SK-N-SH (cell line): Measurements from ENCODE around the gene KCNV2. TPM values are rescaled to one million over a fixed set of nuclear protein-coding genes. Genes with fewer than 3 reads are reported as not detected.

Experiments
- CTCF ChIA-PET: fragments of 300-600, 350-600 bp; formaldehyde crosslinking; extraction: SDS; loops from one replicate; lab custom pipeline; 2021; lab: Yijun Ruan, JAX
- POLR2A ChIA-PET: fragments of 350-600 bp; sonication (Branson Sonifier 250); formaldehyde crosslinking; extraction: SDS; loops from one replicate; lab custom pipeline; 2020; ENCODE audit warnings: antibody characterized with exemption, inconsistent platforms; lab: Yijun Ruan, JAX
- DNase-seq: peaks from one replicate; pipeline ENCODE4 v3.0.0; 2012
- H2AFZ ChIP-seq: fragments of 200-600 bp; sonication (generic); 2 replicates; pipeline ENCODE4 v1.8.1; 2016; ENCODE audit warnings: antibody characterized with exemption, mild to moderate bottlenecking, low read depth
- H3F3A ChIP-seq: fragments of 200-600 bp; sonication (generic); replicated peaks from 2 replicates; pipeline ENCODE3; 2016; ENCODE audit warnings: antibody characterized with exemption, mild to moderate bottlenecking; ENCODE audit not compliant: insufficient read depth
- H3K27ac ChIP-seq, 2 experiments: fragments of 200-500 bp in 1 of 2; fragments of 200-600 bp in 1 of 2; sonication (Bioruptor generic) in 1 of 2; sonication (generic), shearing (Covaris generic) in 1 of 2; 2 replicates each; pipeline versions ENCODE4 v1.5.1 to v1.6.1; 2014 to 2016; ENCODE audit warnings: low read depth in 2 of 2, inconsistent platforms in 1 of 2, low read length in 1 of 2, mild to moderate bottlenecking in 1 of 2, mixed read lengths in 1 of 2
- H3K27me3 ChIP-seq: fragments of 200-600 bp; sonication (generic), shearing (Covaris generic); 2 replicates; pipeline ENCODE4 v1.6.1; 2016; ENCODE audit warnings: mixed run types; ENCODE audit not compliant: insufficient read depth
- H3K36me3 ChIP-seq, 2 experiments: fragments of 200-500 bp in 1 of 2; fragments of 200-600 bp in 1 of 2; sonication (Bioruptor generic) in 1 of 2; sonication (generic) in 1 of 2; replicated peaks in 1 of 2; 2 replicates each; pipeline versions ENCODE3 to v1.5.1; 2014 to 2016; ENCODE audit warnings: low read length in 1 of 2, mild to moderate bottlenecking in 1 of 2; ENCODE audit not compliant: insufficient read depth in 2 of 2, control insufficient read depth in 1 of 2
- H3K4me1 ChIP-seq, 2 experiments: fragments of 200-500 bp in 1 of 2; fragments of 200-600 bp in 1 of 2; sonication (Bioruptor generic) in 1 of 2; sonication (generic), shearing (Covaris generic) in 1 of 2; 2 replicates each; pipeline versions ENCODE4 v1.5.1 to v1.6.1; 2014 to 2016; ENCODE audit warnings: low read depth in 1 of 2, low read length in 1 of 2, mixed run types in 1 of 2; ENCODE audit not compliant: insufficient read depth in 2 of 2, control insufficient read depth in 1 of 2
- H3K4me2 ChIP-seq: fragments of 200-600 bp; sonication (generic), shearing (Covaris generic); 2 replicates; pipeline ENCODE4 v1.6.1; 2017; ENCODE audit warnings: mixed run types
- H3K4me3 ChIP-seq, 2 experiments: fragments of 200-500 bp in 1 of 2; fragments of 200-600 bp in 1 of 2; sonication (Bioruptor generic) in 1 of 2; sonication (generic), shearing (Covaris generic) in 1 of 2; 2 replicates each; pipeline versions ENCODE4 v1.5.1 to v1.8.1; 2014 to 2016; ENCODE audit warnings: low read depth in 2 of 2, inconsistent platforms in 1 of 2, low read length in 1 of 2, mild to moderate bottlenecking in 1 of 2, mixed read lengths in 1 of 2, moderate library complexity in 1 of 2
- H3K79me2 ChIP-seq: fragments of 200-600 bp; sonication (generic); 2 replicates; pipeline ENCODE4 v1.8.1; 2017; ENCODE audit warnings: mild to moderate bottlenecking; ENCODE audit not compliant: insufficient read depth
- H3K9ac ChIP-seq: fragments of 200-600 bp; sonication (generic); 2 replicates; pipeline ENCODE4 v1.6.1; 2017; ENCODE audit warnings: mixed run types
- H3K9me2 ChIP-seq: fragments of 200-600 bp; sonication (generic); 2 replicates; pipeline ENCODE4 v1.6.1; 2017; ENCODE audit warnings: mixed run types
- H3K9me3 ChIP-seq: fragments of 200-600 bp; sonication (generic); 2 replicates; pipeline ENCODE4 v1.6.1; 2017; ENCODE audit warnings: mixed run types, mild to moderate bottlenecking, moderate library complexity
- H4K20me1 ChIP-seq: fragments of 200-600 bp; sonication (generic); 2 replicates; pipeline ENCODE4 v1.6.1; 2017; ENCODE audit warnings: mild to moderate bottlenecking, mixed run types; ENCODE audit not compliant: insufficient read depth
- CTCF ChIP-seq: fragments of 200-600 bp; sonication (generic); IDR thresholded peaks from 2 replicates; pipeline ENCODE4 v1.6.1; 2017; ENCODE audit warnings: antibody characterized with exemption, mild to moderate bottlenecking, moderate library complexity
- ELF1 ChIP-seq: IDR thresholded peaks from 2 replicates; pipeline ENCODE4 v1.4.0; 2012
- EP300 ChIP-seq, 2 experiments: IDR thresholded peaks; 2 replicates each; pipeline versions ENCODE4 v1.4.0 to v1.6.1; 2012; ENCODE audit warnings: borderline replicate concordance in 1 of 2, low read depth in 1 of 2, low read length in 1 of 2
- FOSL2 ChIP-seq: IDR thresholded peaks from 2 replicates; pipeline ENCODE4 v1.4.0; 2012; ENCODE audit warnings: low read depth, mild to moderate bottlenecking, moderate library complexity, borderline replicate concordance
- GABPA ChIP-seq: IDR thresholded peaks from 2 replicates; pipeline ENCODE4 v1.4.0; 2012; ENCODE audit warnings: low read depth, mild to moderate bottlenecking
- GATA2 ChIP-seq: sonication (generic); formaldehyde crosslinking; IDR thresholded peaks from 2 replicates; pipeline ENCODE4 v1.5.0; 2020; ENCODE audit warnings: mild to moderate bottlenecking, missing genetic modification reagents
- JUND ChIP-seq: IDR thresholded peaks from 2 replicates; pipeline ENCODE4 v1.4.0; 2012
- MAX ChIP-seq: IDR thresholded peaks from 2 replicates; pipeline ENCODE4 v1.4.0; 2012; ENCODE audit warnings: low read depth
- NRF1 ChIP-seq: IDR thresholded peaks from 2 replicates; pipeline ENCODE4 v1.6.1; 2012; ENCODE audit warnings: low read depth, mild to moderate bottlenecking, low read length
- POLR2AphosphoS5 ChIP-seq: IDR thresholded peaks from 2 replicates; pipeline ENCODE4 v1.6.1; 2012; ENCODE audit warnings: low read depth, low read length
- RAD21 ChIP-seq: IDR thresholded peaks from 2 replicates; pipeline ENCODE4 v1.6.1; 2012; ENCODE audit warnings: mild to moderate bottlenecking, low read length
- RCOR1 ChIP-seq: fragments of 150-350 bp; IDR thresholded peaks from 2 replicates; pipeline ENCODE4 v1.6.1; 2017; ENCODE audit warnings: antibody characterized with exemption, low read length
- SIN3A ChIP-seq: IDR thresholded peaks from 2 replicates; pipeline ENCODE4 v1.6.1; 2012; ENCODE audit warnings: low read depth, mild to moderate bottlenecking, low read length, moderate library complexity, borderline replicate concordance
- SMC3 ChIP-seq: IDR thresholded peaks from 2 replicates; pipeline ENCODE4 v1.6.1; 2012; ENCODE audit warnings: low read depth, low read length, improper control_type of control experiment
- TAF1 ChIP-seq: IDR thresholded peaks from 2 replicates; pipeline ENCODE4 v1.6.1; 2012; ENCODE audit warnings: low read depth, mild to moderate bottlenecking, low read length, moderate library complexity, borderline replicate concordance
- TCF12 ChIP-seq: IDR thresholded peaks from 2 replicates; pipeline ENCODE4 v1.4.0; 2012
- USF1 ChIP-seq: IDR thresholded peaks from 2 replicates; pipeline ENCODE4 v1.4.0; 2012; ENCODE audit warnings: low read depth, borderline replicate concordance
- USF2 ChIP-seq: fragments of 150-350 bp; IDR thresholded peaks from 2 replicates; pipeline ENCODE4 v1.6.1; 2017; ENCODE audit warnings: antibody characterized with exemption, low read length, low read depth, borderline replicate concordance
- WGBS: methylation state at CpG from one replicate; pipeline ENCODE4 v1.1.6; 2017; ENCODE audit warnings: low lambda C conversion rate; 5-methylcytosine and 5-hydroxymethylcytosine counted together
- polyA plus RNA-seq, 3 experiments: library from polyadenylated mRNA; depleted of rRNA; stranded (reverse); fragments of >200 nt; gene quantifications; 2 replicates each; pipeline ENCODE4 v1.2.3, GENCODE V29; 2012

KCNV2 gene
- polyA plus RNA-seq, 1 of the 3 experiments (the other 2 are of a cell fraction): not detected

- Histone ChIP-seq H3K36me3 (no peaks in the 10 kb centered on the region), H2AFZ (no peak overlapping the region), H3K4me1 (peaks cover 7 to 13% of the 10 kb centered on the region in 2 experiments; a peak in 2 of 4 replicates), H4K20me1 (no peaks in the 10 kb centered on the region), H3F3A (no peaks in the 10 kb centered on the region), H3K4me3 (no peak overlapping the region), H3K27ac (no peak overlapping the region), H3K27me3 (no peaks in the 10 kb centered on the region), H3K9me3 (no peaks in the 10 kb centered on the region), H3K79me2 (no peaks in the 10 kb centered on the region), H3K9me2 (no peaks in the 10 kb centered on the region), H3K9ac (no peak overlapping the region), H3K4me2 (no peak overlapping the region)
- CTCF ChIA-PET: interaction anchor here (0.6 to 3.8 kb wide), 37 partner anchors 10 to 710 kb away, joined by 3 to 31 read pairs (median 5); partner anchors contain the start of gene KCNV2
- WGBS: 100% methylated on average over 2 of the region's 2 CpGs
- POLR2A ChIA-PET: no interaction called here
- no peak for TF ChIP-seq MAX
- no peak for TF ChIP-seq TCF12
- TF ChIP-seq TAF1: no peak
- TF ChIP-seq RCOR1: no peak
- TF ChIP-seq ELF1: no peak
- no peak for TF ChIP-seq USF2
- TF ChIP-seq POLR2AphosphoS5: no peak
- no peak for TF ChIP-seq USF1
- no peak for TF ChIP-seq GATA2 (CRISPR knock-in tag)
- no peak for TF ChIP-seq GABPA
- no peak for TF ChIP-seq EP300 (IDR thresholded peaks at IDR 0.05; ENCODE audit: borderline replicate concordance in 1 of 2, low read depth in 1 of 2, low read length in 1 of 2)
- no peak for TF ChIP-seq FOSL2
- no peak for DNase-seq
Measured at GRCh38 chr9:2727374-2727773, 10.1 kb downstream of the KCNV2 start.

GRCh38 chr9:2727966-2728613 is 10.8 kb downstream of the KCNV2 start:
- H3K27ac ChIP-seq: no peak overlapping the region
- H3K4me1 ChIP-seq: peaks cover 7 to 12% of the 10 kb centered on the region in 2 experiments; a peak in 2 of 4 replicates
- no peak overlapping the region for H3K4me2 ChIP-seq
- peak; percentile 40 for DNase-seq
- H3K4me3 ChIP-seq: no peak overlapping the region
- H4K20me1 ChIP-seq: no peaks in the 10 kb centered on the region
- no peaks in the 10 kb centered on the region for H3K27me3 ChIP-seq
- ChIA-PET CTCF (interaction anchor here (0.5 to 3.8 kb wide), 52 partner anchors 9 to 710 kb away, joined by 3 to 31 read pairs (median 4); partner anchors contain the start of gene KCNV2), POLR2A (interaction anchor here (1.5 kb wide), 1 partner anchor 105 kb away, joined by 3 read pairs; no protein-coding TSS in a partner anchor)
- no peak overlapping the region for H3K9ac ChIP-seq
- no peaks in the 10 kb centered on the region for H3F3A ChIP-seq
- TF ChIP-seq RAD21 (peak; percentile 88), NRF1 (0 out of 2 replicates have a peak, but pooled peaks have one; percentile 5), TAF1 (no peak), CTCF (peak; percentile 65), GATA2 (CRISPR knock-in tag) (no peak), SMC3 (peak; percentile 84), USF1 (no peak), SIN3A (no peak), JUND (no peak)
- WGBS: 37% methylated on average over 5 of the region's 5 CpGs
- H3K9me2 ChIP-seq: no peaks in the 10 kb centered on the region
- no peaks in the 10 kb centered on the region for H3K79me2 ChIP-seq
- no peaks in the 10 kb centered on the region for H3K36me3 ChIP-seq
- no peaks in the 10 kb centered on the region for H3K9me3 ChIP-seq
- no peak overlapping the region for H2AFZ ChIP-seq
